Glutamatergic neuron (in vitro differentiated cells): Measurements from ENCODE around the gene TTLL10. TPM values are rescaled to one million over a fixed set of nuclear protein-coding genes. Genes with fewer than 3 reads are reported as not detected.

Experiments used
- DNase-seq: peaks from one replicate; pipeline ENCODE4 v3.0.0; 2022
- H3K27ac Mint-ChIP-seq: one replicate; pipeline ENCODE4 v1.8.0; 2020; ENCODE audit warnings: mild to moderate bottlenecking, mixed read lengths, inconsistent platforms; ENCODE audit not compliant: unreplicated experiment
- H3K27me3 Mint-ChIP-seq: one replicate; pipeline ENCODE4 v1.8.0; 2020; ENCODE audit warnings: mild to moderate bottlenecking, moderate library complexity, mixed read lengths, inconsistent platforms; ENCODE audit not compliant: unreplicated experiment
- H3K36me3 Mint-ChIP-seq: one replicate; pipeline ENCODE4 v1.8.0; 2020; ENCODE audit warnings: mild to moderate bottlenecking, mixed read lengths, inconsistent platforms; ENCODE audit not compliant: unreplicated experiment
- H3K4me1 Mint-ChIP-seq: one replicate; pipeline ENCODE4 v1.8.0; 2020; ENCODE audit warnings: mild to moderate bottlenecking, low read depth, mixed read lengths, inconsistent platforms; ENCODE audit not compliant: unreplicated experiment
- H3K4me3 Mint-ChIP-seq: one replicate; pipeline ENCODE4 v1.8.0; 2020; ENCODE audit warnings: mild to moderate bottlenecking, mixed read lengths, inconsistent platforms; ENCODE audit not compliant: unreplicated experiment
- H3K9me3 Mint-ChIP-seq: one replicate; pipeline ENCODE4 v1.8.0; 2020; ENCODE audit warnings: mild to moderate bottlenecking, moderate library complexity, mixed read lengths, inconsistent platforms; ENCODE audit not compliant: unreplicated experiment
- CTCF ChIP-seq: fragments of 200-600 bp; sonication (generic); IDR thresholded peaks from one replicate; pipeline ENCODE4 v1.5.0; 2021; ENCODE audit not compliant: partially characterized antibody, unreplicated experiment
- total RNA-seq: library from RNA; stranded (reverse); fragmentation: NEBNext Ultra II Directional; extraction: Animal tissue kit (Norgen Biotek cat#: 25700); gene quantifications from one replicate; pipeline ENCODE4 v1.2.1, GENCODE V29; 2021; ENCODE audit not compliant: unreplicated experiment

The TTLL10 gene
- total RNA-seq, 1 donor from 2014 or later, result not detected

- no peak for DNase-seq
- H3K4me1 Mint-ChIP-seq, result no peaks in the 10 kb centered on the region
- H3K4me3 Mint-ChIP-seq, result no peak overlapping the region
- no peaks in the 10 kb centered on the region for H3K27me3 Mint-ChIP-seq
- no peak for TF ChIP-seq CTCF
- no peak overlapping the region for H3K27ac Mint-ChIP-seq
- no peaks in the 10 kb centered on the region for H3K9me3 Mint-ChIP-seq
- no peaks in the 10 kb centered on the region for H3K36me3 Mint-ChIP-seq
Measured at GRCh38 chr1:1244192-1244811, 70.6 kb downstream of the TTLL10 start.

- H3K27me3 Mint-ChIP-seq, result no peaks in the 10 kb centered on the region
- no peak for DNase-seq
- no peak overlapping the region for H3K27ac Mint-ChIP-seq
- TF ChIP-seq CTCF, result no peak
- H3K9me3 Mint-ChIP-seq, result peaks cover 2% of the 10 kb centered on the region
- no peaks in the 10 kb centered on the region for H3K4me1 Mint-ChIP-seq
- H3K36me3 Mint-ChIP-seq, result no peaks in the 10 kb centered on the region
- H3K4me3 Mint-ChIP-seq, result no peak overlapping the region
Measured at GRCh38 chr1:1245178-1245816, 71.6 kb downstream of the TTLL10 start.

GRCh38 chr1:1245817-1246576 lies 72.3 kb downstream of the TTLL10 start:
- H3K36me3 Mint-ChIP-seq, result no peaks in the 10 kb centered on the region
- H3K9me3 Mint-ChIP-seq, result peaks cover 2% of the 10 kb centered on the region
- TF ChIP-seq CTCF, result no peak
- H3K27ac Mint-ChIP-seq, result no peak overlapping the region
- H3K4me1 Mint-ChIP-seq, result no peaks in the 10 kb centered on the region
- no peak for DNase-seq
- H3K27me3 Mint-ChIP-seq, result no peaks in the 10 kb centered on the region
- H3K4me3 Mint-ChIP-seq, result no peak overlapping the region

- H3K4me1 Mint-ChIP-seq, result no peaks in the 10 kb centered on the region
- H3K27me3 Mint-ChIP-seq, result no peaks in the 10 kb centered on the region
- peaks cover 2% of the 10 kb centered on the region for H3K9me3 Mint-ChIP-seq
- TF ChIP-seq CTCF, result no peak
- no peaks in the 10 kb centered on the region for H3K36me3 Mint-ChIP-seq
- H3K4me3 Mint-ChIP-seq, result no peak within 1 kb of the TSS
- no peak within 1 kb of the TSS for H3K27ac Mint-ChIP-seq
- DNase-seq, result no peak
Measured at GRCh38 chr1:1246577-1247340, 73.1 kb downstream of the TTLL10 start, which contains the start of gene C1QTNF12. TSS of gene C1QTNF12 (minus strand) at chr1:1246722. CDS start at chr1:1246690, 32 bp downstream.
